AG08395 (cell line): ENCODE data around the gene RRP12.
"Not testable (repeated sequence)": the region's sequence is repeated elsewhere in the genome, so short reads cannot be mapped to it uniquely, and the experiment has no call there.

Experiments
- DNase-seq: peaks from one replicate; pipeline ENCODE4 v3.0.0; 2012; ENCODE audit warnings: mixed read lengths, low spot score

Gene RRP12

GRCh38 chr10:97407952-97408248 is 6.8 kb upstream of the RRP12 start:
- DNase-seq = no peak

- peak; percentile 86 for DNase-seq
Measured at GRCh38 chr10:97407211-97407951, 6.2 kb upstream of the RRP12 start.

GRCh38 chr10:97406483-97406882 is 5.3 kb upstream of the RRP12 start:
- DNase-seq = not testable (repeated sequence)

GRCh38 chr10:97406064-97406463 is 4.9 kb upstream of the RRP12 start:
- no peak for DNase-seq

- DNase-seq = no peak
Measured at GRCh38 chr10:97404044-97404443, 2.9 kb upstream of the RRP12 start.

- DNase-seq = no peak
Measured at GRCh38 chr10:97401455-97401919, 347 bp upstream of the RRP12 start.

- peak; percentile 64 for DNase-seq
Measured at GRCh38 chr10:97399843-97400545, 1.1 kb downstream of the RRP12 start.

GRCh38 chr10:97396056-97396455 is 5.1 kb downstream of the RRP12 start:
- DNase-seq = no peak

GRCh38 chr10:97393034-97393573 is 8.0 kb downstream of the RRP12 start:
- DNase-seq = no peak

- DNase-seq = no peak
Measured at GRCh38 chr10:97390091-97390490, 11.0 kb downstream of the RRP12 start.

GRCh38 chr10:97388152-97388551 is 13.0 kb downstream of the RRP12 start:
- no peak for DNase-seq

GRCh38 chr10:97385565-97385964 is 15.6 kb downstream of the RRP12 start:
- no peak for DNase-seq

GRCh38 chr10:97384641-97385040 is 16.5 kb downstream of the RRP12 start:
- DNase-seq = no peak

- DNase-seq = no peak
Measured at GRCh38 chr10:97384156-97384555, 17.0 kb downstream of the RRP12 start.

- DNase-seq = no peak
Measured at GRCh38 chr10:97383159-97383558, 18.0 kb downstream of the RRP12 start.

- no peak for DNase-seq
Measured at GRCh38 chr10:97381626-97382025, 19.5 kb downstream of the RRP12 start.

GRCh38 chr10:97380516-97380915 is 20.6 kb downstream of the RRP12 start:
- no peak for DNase-seq

- no peak for DNase-seq
Measured at GRCh38 chr10:97378933-97379921, 21.9 kb downstream of the RRP12 start.

GRCh38 chr10:97376413-97376812 is 24.7 kb downstream of the RRP12 start:
- no peak for DNase-seq

GRCh38 chr10:97373456-97373855 is 27.7 kb downstream of the RRP12 start:
- no peak for DNase-seq

GRCh38 chr10:97372233-97372875 is 28.8 kb downstream of the RRP12 start:
- DNase-seq = no peak

GRCh38 chr10:97371696-97372095 is 29.4 kb downstream of the RRP12 start:
- DNase-seq = no peak
